Neuron (in vitro differentiated cells): ENCODE measurements around the gene GDPGP1.

ENCODE experiments used
- H2AFZ ChIP-seq: one replicate; pipeline ENCODE4 v1.6.1; 2013; ENCODE audit warnings: low read depth, mild to moderate bottlenecking, inconsistent platforms, low read length, moderate library complexity
- H3K27me3 ChIP-seq: one replicate; pipeline ENCODE4 v1.6.1; 2013; ENCODE audit warnings: low read length; ENCODE audit not compliant: insufficient read depth
- H3K36me3 ChIP-seq: one replicate; pipeline ENCODE4 v1.6.1; 2013; ENCODE audit warnings: low read length; ENCODE audit not compliant: insufficient read depth
- H3K4me1 ChIP-seq: one replicate; pipeline ENCODE4 v1.6.1; 2013; ENCODE audit warnings: low read length; ENCODE audit not compliant: insufficient read depth
- H3K4me3 ChIP-seq: 2 replicates; pipeline ENCODE4 v1.5.1; 2013; ENCODE audit warnings: mild to moderate bottlenecking, low read length, moderate library complexity
- H3K9me3 ChIP-seq: one replicate; pipeline ENCODE4 v1.6.1; 2013; ENCODE audit warnings: low read length

GDPGP1 gene

DNA sequence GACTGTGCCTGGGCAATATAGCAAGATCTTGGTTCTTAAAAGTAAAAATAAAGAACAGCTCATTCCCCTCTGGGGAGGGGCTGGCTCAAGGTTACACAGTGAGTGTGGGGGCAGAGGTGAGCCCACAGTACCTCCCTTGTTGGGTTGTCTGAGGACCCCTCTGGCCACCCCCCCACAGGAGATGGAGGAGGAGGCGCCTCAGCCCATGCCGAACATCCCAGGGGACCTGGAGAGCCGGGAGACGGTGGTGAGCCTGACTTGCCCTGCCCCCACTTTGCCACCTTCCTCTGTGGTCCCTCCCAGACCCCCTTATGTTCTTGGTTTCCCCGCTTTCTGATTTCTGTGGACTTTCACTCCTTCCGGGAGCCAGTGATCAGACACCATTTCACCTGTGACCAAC lies 60.1 kb downstream of the GDPGP1 start:
- Histone ChIP-seq H3K27me3 (no peaks in the 10 kb centered on the region), H3K36me3 (no peaks in the 10 kb centered on the region)

DNA sequence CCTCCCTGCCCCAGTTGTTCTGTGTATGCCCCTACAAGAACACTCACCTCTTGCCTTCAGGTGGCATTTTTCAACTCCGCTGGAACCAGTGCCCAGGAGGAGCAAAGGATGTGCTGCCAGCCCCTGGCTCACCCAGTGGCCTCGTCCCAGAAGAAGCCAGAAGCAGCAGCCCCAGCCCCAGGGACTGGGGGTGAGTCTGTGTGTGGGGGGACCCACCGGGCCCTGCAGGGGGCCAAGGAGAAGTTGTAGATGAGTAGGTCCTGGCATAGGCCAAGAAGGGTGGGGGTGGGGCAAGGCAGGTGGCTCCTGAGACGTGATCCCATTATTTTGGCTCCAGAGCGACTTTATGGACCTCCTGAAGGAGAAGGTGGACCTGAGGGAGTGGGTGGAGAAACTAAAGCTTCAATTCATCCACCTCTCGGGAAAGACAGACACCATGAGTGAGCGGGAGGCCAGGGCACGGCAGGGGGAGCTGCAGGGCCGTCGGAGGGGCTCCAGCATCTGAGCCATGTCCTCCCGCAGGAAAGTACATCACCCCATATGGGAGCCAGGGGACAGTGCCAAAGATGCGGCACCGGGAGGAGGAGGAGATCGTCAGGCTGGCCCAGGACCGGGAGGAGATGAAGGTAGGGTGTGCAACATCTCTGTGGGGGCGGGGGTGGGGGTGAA lies 60.7 kb downstream of the GDPGP1 start:
- Histone ChIP-seq H3K36me3 (no peaks in the 10 kb centered on the region), H3K4me3 (no peak overlapping the region), H3K9me3 (no peaks in the 10 kb centered on the region), H3K4me1 (peaks cover 3% of the 10 kb centered on the region), H2AFZ (no peak overlapping the region), H3K27me3 (no peaks in the 10 kb centered on the region)

More for the DNA sequence above, 60.1 kb downstream of the GDPGP1 start:
- peaks cover 3% of the 10 kb centered on the region for H3K4me1 ChIP-seq
- H3K4me3 ChIP-seq = no peak overlapping the region
- H2AFZ ChIP-seq = no peak overlapping the region
- H3K9me3 ChIP-seq = no peaks in the 10 kb centered on the region

GRCh38 chr15:90295270-90295648 lies 61.2 kb downstream of the GDPGP1 start:
- no peaks in the 10 kb centered on the region for H3K36me3 ChIP-seq
- H3K4me1 ChIP-seq = peaks cover 3% of the 10 kb centered on the region
- no peaks in the 10 kb centered on the region for H3K9me3 ChIP-seq
- no peak overlapping the region for H2AFZ ChIP-seq
- no peak overlapping the region for H3K4me3 ChIP-seq
- no peaks in the 10 kb centered on the region for H3K27me3 ChIP-seq
